ENCODE data around the gene RCAN1.
A peak's percentile ranks its signal among the peaks of the same experiment; 100 is the strongest.

RCAN1 gene

GRCh38 chr21:34599534-34600101 lies 15.3 kb downstream of the RCAN1 start:
- no peak for TF ChIP-seq CTCF (conservative IDR thresholded peaks at IDR 0.05; ENCODE audit: low read depth, low read length)
- H3K4me3 ChIP-seq (ENCODE audit: low read depth, low read length), result no peak overlapping the region
- no peak for DNase-seq (ENCODE audit: low read depth)

GRCh38 chr21:34598931-34599400 lies 15.9 kb downstream of the RCAN1 start:
- no peak for TF ChIP-seq CTCF (conservative IDR thresholded peaks at IDR 0.05; ENCODE audit: low read depth, low read length)
- no peak overlapping the region for H3K4me3 ChIP-seq (ENCODE audit: low read depth, low read length)
- DNase-seq (ENCODE audit: low read depth), result no peak

GRCh38 chr21:34597406-34597805 lies 17.5 kb downstream of the RCAN1 start:
- no peak for TF ChIP-seq CTCF (conservative IDR thresholded peaks at IDR 0.05; ENCODE audit: low read depth, low read length)
- DNase-seq (ENCODE audit: low read depth), result no peak
- H3K4me3 ChIP-seq (ENCODE audit: low read depth, low read length), result no peak overlapping the region

- no peak overlapping the region for H3K4me3 ChIP-seq (ENCODE audit: low read depth, low read length)
- TF ChIP-seq CTCF (conservative IDR thresholded peaks at IDR 0.05; ENCODE audit: low read depth, low read length), result no peak
- no peak for DNase-seq (ENCODE audit: low read depth)
Observed at GRCh38 chr21:34596561-34597271, 18.2 kb downstream of the RCAN1 start.

- no peak for TF ChIP-seq CTCF (conservative IDR thresholded peaks at IDR 0.05; ENCODE audit: low read depth, low read length)
- H3K4me3 ChIP-seq (ENCODE audit: low read depth, low read length), result no peak overlapping the region
- peak; percentile 40 for DNase-seq (ENCODE audit: low read depth)
Observed at GRCh38 chr21:34595457-34595856, 19.5 kb downstream of the RCAN1 start.

- TF ChIP-seq CTCF (conservative IDR thresholded peaks at IDR 0.05; ENCODE audit: low read depth, low read length), result no peak
- no peak for DNase-seq (ENCODE audit: low read depth)
- no peak overlapping the region for H3K4me3 ChIP-seq (ENCODE audit: low read depth, low read length)
Observed at GRCh38 chr21:34594566-34595234, 20.2 kb downstream of the RCAN1 start.
